Activated gamma-delta T cell treated with Interleukin-2 at 50 U/mL for 16 hours (primary cell): ENCODE results near the gene CEP295NL.
"Not testable (repeated sequence)": the region's sequence is repeated elsewhere in the genome, so short reads cannot be mapped to it uniquely, and the experiment has no call there.

Source experiments
- DNase-seq: peaks from one replicate; pipeline ENCODE4 v3.0.0-alpha.2; 2020

Gene CEP295NL

DNA sequence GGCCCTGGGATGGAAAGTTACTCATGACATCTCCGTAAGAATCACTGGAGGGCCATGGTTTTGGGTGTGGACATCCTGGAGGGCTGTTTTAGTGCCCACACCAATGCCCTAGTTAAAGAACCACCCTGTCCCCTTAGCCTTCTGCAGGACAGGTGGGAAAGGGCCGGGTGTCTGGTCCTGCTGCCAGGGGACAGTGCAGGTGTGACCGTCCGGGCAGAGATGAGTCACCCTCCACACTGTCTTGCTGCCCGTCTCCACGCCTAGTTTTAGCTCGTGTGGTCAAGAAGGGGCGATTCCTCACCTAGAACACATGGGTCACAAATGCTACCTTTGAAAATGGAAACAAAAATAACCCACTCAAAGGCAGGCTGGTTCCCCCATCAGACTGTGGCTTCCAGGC, 17.0 kb downstream of the CEP295NL start:
- DNase-seq = no peak

DNA sequence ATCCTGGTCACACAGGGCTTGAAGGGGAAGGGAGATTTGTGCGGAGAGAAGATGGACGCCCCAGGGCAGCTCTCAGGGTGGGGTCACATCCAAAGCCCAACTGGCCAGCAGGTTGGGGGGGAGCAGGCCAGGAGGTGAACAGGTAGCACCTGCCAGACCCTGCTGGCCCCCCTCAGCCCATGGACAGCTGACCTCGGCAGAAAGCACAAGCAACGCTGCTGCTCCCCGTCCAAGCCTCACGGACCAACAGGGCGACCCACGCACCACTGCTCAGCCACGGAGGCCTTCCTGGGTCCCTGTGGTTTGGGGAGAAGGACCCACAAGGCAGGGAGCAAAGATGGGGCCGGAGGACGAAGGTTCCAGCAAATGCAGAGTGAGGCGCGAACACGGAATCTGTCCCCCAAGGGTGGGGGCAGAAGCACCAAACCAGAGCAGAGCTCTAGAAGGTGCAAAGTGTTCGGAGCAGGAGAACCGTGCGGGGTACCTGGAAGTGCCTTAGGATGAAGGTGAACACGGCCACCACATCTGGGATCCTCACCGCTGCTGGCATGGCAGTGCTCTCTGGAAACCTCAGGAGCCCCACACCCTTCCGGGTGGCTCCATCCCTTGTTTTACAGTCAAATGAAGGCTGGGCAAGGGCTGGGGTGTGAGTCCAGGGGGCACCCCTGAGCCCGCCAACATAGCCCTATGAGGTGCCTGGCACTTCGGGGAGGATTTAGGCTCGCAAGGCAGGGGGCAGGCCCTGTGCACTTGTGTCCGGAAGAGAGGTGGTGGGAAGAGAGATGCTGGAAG, 17.9 kb downstream of the CEP295NL start:
- DNase-seq = no peak

DNA sequence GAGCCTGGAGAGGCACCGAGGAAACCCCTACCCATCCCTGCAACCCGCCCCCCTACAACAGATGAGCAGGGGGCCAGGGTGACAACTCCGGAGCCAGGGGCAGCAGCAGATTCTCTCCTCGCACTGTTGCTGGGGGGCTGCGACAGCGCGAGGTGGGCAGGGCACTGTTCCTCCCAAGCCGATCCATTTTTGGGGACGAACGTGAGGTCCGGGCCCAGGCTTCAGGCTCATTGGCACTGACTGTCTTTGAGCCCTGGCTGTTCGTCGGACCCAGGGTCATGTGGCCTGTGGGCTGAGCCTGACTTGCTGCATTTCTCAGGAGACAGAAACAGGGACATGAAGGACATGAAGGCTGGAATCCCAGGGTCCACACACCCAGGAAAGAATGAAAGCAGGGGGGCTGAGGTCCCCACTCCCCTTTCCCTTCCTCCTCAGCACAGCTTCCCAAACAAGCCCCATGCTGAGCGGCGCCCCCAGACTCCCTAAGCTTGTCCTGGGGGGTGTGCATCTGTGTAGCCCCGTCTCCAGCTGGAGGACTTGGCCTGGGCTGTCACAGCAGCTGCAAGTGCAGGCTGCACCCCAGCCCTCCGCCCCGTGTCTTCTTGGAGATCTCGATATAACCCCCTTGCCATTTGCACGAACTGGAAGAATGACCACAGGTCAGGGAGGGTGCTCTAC, 18.7 kb downstream of the CEP295NL start:
- DNase-seq = no peak

DNA sequence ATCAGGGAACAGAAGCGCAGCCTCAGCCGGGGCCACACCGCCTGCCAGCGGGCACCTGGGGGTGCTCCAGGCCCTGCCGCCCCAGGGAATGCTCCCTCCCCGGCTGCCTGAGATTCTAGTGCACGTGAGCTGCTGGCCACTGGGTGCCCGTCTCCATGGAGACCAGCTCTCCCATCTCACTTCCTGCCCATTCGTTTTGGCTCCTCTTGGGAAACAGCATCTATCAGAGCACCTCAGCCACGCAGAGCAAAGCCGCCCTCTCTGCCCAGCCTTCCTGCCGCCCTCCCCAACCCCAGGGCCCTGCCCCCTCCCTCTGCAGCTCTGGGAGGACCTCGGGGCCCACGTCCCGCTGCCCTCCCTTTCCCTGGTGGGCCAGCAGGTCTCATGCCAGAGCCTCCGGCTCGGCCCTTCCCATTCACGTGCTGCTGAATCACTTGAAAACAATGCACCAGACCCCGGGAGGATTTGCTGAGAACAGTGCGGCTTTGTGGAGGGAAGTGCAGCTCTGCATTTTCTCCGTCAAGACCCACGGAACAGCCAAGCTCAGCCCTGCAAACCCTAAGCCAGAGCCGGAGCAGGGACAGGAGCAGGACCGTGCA, 19.4 kb downstream of the CEP295NL start:
- DNase-seq = no peak

DNA sequence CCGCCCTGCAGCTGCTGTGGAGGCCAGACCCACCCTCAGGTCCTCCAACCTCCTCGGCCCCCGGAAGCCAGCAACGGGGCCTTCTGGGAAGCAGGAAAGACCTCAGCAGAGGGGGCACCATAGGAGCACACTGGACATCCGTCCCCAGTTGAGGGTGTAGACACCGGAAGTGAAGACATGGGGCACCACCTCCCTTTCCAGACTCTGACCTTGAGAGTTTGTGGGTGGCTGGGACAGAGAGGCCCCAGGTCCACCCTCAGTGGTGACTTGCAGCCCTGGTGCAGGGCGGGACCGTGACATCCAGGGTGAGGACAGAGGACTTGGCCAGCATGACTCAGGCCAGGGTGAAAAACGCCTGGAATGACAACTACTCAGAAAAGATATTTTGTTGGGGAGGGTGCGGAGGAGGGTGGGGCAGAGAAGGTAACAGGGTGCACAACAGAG, 19.9 kb downstream of the CEP295NL start:
- DNase-seq = no peak

DNA sequence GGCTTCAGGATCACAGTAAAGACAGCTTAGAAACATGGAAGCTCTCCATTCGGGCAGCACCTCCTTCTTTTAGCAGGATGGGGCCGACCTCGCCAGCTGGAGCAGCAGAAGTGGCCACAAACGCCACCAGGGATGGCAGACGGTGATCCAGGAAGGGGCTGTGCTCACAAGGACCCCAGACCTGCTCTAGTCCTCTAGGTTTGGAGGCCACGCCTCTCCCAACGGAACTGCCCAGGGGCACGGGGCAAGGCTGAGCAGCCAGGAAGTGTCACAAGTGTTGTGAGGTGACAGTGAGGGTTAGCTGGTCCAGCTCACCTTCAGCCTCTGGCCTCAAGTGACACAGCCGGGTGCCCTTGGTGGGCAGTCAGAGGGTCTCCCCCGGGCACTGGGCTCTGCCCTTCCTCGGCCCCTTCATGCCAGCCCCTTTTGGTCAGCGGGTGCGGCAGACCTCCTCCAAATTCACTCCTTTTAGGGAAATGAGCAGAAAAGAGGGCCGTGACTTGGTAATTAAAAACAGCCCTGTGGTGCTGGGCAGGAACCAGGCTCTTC, 20.4 kb downstream of the CEP295NL start:
- DNase-seq = no peak

DNA sequence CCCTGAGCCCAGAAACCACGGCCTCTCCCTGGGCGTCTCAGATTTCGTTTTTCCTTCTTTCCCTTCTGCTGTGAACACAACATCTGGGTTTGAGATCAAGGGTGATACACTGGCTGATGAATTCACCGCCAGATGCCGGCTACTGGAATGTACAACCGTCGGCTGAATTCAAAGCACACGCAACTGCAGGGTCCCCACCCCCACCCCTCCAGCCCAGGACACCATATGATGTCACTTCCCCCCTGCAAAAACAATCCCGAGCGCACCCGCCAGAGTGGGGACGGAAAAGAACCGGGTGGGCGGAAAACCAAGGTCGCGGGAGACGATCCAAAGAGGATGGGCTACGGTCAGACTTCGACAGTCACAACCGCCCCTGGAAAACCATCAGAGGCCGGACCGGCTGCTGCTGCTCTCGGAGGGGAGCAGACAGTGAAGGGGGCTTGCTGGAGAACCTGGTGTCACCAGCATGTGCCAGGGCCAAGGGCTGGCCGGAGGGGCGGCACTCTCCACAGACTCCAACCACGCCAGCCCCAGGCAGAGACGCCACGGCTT, 23.3 kb downstream of the CEP295NL start:
- no peak for DNase-seq

DNA sequence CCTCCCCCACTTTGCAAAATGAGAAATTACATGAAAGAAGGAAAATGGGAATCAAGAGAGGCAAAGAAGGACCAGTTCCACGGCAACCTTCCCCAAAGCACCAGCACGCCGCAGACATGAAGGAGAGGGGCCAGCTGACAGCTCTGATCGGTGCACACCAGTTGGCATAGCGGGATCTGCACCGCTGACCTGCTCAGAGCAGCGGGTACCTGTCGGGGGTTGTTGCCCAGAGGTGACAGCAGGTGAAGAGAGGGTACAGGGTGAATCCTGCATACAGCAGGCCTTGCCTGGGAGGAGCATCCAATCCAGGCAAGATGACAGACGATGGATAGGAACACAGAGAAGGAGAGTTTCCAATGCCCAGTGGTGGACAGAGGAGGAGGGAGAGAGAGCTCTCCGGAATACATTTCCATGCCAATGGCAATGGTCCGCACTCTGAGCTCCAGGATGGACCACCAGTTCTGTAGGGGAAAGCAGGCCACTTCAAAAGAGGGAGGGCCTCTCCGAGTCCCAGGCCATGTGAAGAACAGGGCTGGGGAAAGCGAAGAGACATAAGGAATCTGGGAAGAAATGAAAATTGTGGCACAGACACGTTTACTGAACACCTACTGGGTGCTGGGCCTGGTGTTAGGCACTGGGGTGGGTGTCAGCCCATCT, 24.0 kb downstream of the CEP295NL start:
- DNase-seq = no peak

DNA sequence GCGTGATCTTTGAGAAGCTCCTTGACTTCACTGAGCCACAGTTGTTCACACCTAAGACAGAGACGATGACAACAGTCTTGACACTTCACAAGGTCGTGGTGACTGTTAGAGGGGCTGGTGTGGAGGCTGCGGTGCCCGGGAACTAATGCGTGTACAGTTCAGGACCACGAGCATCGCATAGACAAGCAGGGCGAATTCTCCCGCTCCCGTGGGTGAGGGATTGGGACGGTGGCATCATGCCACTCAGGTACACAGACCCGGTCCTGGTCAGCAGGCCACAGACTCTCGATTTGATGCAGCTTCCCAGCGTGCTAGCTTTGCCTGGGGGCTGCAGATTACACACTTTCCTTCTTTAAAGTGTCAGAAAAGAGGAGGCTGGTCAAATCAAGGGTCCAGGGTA, 24.7 kb downstream of the CEP295NL start:
- no peak for DNase-seq

DNA sequence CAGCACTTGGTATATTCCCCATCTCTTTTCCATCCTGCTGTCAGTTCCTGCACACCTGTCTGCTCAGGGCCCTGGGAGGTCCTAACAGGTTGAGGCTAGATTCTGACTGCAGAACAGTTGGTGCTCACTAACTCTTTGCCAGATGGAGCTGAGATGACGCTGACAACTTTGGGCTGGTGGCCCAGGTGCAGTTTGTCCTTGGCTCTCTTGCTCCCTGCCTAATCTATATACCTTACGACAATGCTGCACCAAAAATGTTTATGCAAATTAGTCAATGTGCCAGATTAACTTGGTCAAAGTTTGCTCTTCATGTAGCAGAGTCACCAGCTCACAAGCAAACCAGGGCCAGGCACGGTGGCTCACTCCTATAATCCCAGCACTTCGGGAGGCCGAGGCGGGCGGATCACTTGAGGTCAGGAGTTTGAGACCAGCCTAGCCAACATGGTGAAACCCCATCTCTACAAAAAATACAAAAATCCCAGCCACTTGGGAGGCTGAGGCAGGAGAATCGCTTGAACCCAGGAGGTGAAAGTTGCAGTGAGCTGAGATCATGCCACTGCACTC, 26.0 kb downstream of the CEP295NL start:
- DNase-seq = not testable (repeated sequence)

DNA sequence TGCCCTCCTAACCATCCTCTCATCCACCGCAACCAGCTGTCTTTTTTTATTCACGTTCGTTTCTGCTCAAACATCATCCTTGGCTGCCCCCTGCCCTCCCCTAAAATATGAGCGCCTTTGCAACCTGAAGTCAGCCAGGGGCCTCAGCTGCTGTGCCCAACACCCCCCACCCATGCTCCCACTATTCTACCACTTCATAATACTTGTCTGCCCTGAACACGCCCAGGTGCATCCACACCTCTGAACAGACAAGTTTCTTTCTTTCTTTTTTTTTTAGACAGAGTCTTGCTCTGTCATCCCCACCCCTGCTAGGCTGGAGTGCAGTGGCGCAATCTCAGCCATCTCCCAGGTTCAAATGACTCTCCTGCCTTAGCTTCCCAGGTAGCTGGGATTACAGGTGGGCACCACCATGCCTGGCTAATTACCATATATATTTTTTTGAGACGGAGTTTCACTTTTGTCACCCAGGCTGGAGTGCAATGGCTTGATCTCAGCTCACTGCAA, 26.9 kb downstream of the CEP295NL start:
- DNase-seq = no peak

DNA sequence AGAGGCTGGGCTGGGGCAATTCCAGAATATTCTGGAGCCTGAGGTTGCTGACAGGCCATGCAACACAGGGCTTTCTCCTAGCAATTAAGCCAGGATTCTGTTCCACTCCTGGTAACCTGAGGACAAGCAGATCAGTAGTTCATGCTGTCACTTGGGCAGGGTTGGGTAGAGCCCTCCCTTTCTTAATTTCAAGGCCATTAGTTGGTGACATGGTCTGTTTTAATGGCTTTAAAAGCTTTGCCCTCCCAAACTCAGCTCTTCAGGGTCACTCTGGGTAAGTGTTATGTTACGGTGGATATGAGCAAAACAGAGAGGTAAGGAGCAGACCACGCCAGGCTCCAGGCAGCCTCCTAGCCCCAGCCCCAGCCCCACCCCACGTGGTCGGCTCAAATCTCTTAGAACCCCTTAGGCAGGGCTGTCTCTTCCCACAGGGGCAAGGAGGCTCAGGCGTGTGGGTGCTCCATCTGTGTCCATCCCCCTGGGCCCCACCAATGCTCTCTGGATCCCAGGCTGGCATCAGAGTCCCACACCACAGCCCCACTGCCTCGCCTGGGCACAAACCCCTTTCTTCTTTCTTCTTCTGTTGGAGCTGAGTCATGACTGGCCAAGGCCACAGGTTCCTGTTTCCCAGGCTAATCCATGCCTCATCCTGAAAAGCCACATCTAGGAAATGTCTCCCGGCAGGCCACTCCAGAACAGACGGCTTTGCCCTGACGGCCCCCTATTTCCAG, 27.5 kb downstream of the CEP295NL start:
- DNase-seq = no peak

DNA sequence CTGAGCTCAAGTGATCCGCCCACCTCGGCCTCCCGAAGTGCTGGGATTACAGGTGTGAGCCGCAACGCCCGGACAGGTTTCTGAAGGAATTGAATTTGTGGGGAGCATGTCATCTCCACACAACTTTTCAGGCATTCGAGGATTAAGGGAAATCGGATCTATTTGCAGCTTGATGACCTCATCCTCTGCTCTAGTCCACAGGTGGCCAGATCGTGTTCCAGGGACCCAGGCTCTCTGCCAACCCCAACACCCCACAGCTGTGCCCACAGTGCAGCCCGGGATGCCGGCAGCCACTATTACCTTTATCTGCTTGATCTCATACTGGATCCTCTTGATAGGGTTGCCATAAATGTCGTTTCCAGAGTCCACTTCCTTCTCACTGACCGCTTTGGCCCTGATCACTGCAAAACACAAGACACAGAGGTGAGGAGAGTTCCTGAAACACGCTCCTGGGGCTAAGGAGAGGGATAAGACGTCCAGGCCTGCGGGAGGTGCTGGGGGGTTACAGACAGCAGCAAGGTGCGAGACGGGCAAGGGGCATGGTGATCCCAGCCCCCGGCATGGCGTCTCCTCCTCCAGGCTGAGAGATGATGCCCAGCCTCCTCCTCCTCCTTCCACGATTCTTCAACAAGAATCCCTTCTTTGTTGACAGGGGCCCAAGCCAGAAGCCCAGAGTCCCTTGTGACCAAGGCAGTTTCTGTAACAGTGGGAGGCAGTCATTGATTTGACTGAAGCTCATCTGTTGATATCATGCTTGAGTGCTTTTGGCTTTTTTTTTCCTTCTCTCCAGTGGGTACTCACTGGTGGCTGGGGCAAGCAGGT, 29.3 kb downstream of the CEP295NL start:
- DNase-seq = no peak

DNA sequence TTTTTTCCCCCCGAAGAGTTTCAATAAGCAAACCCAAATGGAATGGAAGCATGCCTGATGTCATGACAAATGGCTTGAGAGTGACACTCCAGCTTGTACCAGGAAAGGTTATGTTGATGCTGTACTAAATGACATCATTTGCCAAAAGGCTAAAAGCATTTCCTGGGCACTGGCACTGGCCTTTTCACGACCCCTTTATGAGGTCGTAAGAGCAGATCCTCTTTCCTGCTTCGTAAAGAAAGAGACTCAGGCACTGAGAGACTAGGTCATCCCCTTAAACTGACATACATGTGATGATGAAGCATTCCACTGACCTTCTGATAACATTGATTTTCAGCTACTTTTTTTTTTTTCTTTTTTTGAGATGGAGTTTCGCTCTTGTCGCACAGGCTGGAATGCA, 30.5 kb downstream of the CEP295NL start:
- no peak for DNase-seq

DNA sequence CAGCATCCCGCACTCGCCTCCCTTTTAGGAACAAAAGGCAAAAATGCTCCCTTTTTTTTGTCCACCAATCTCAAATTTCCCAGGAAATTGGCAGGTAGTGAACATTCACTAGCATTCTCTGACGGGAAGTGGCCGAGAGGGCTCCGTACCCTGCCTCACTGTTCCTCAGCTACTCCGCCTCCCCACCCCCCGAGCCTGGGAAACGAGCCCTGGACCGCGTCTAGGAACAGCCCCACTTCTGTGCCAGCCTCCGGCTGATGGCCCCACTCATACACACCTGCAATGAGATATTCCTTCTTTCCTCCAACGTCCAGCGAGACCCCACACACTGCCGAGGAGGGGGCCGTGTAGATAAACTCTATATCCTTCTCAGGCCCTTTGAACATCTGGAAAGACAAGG, 32.4 kb downstream of the CEP295NL start:
- DNase-seq = no peak

DNA sequence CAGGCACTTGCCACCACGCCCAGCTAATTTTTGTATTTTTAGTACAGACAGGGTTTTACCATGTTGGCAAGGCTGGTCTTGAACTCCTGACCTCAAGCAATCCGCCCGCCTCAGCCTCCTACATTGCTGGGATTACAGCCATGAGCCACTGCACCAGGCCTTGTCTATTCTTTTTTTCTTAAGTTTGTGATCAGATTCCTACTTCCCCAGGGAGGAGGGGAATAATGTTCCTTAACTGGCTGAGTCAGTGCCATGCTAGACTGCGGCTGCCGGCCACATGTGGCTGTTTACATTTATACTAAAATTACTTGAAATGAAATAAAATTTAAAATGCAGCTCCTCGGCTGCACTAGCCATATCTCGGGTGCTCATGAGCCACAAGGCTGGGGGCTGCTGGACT, 34.6 kb downstream of the CEP295NL start:
- no peak for DNase-seq

DNA sequence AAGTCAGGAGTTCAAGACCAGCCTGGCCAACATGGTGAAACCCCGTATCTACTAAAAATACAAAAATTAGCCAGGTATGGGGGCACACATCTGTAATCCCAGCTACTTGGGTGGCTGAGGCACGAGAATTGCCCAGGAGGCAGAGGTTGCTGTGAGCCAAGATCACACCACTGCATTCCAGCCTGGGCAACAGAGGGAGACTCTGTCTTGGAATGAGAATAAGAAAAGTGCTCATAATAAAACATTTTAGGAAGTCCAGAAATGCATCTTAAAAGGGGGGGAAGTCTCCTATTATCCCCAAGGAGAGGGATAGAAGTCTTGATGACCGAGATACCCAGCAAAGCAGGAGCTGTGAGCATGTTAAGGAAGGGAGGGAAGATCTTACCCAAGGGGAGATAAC, 36.0 kb downstream of the CEP295NL start:
- not testable (repeated sequence) for DNase-seq

DNA sequence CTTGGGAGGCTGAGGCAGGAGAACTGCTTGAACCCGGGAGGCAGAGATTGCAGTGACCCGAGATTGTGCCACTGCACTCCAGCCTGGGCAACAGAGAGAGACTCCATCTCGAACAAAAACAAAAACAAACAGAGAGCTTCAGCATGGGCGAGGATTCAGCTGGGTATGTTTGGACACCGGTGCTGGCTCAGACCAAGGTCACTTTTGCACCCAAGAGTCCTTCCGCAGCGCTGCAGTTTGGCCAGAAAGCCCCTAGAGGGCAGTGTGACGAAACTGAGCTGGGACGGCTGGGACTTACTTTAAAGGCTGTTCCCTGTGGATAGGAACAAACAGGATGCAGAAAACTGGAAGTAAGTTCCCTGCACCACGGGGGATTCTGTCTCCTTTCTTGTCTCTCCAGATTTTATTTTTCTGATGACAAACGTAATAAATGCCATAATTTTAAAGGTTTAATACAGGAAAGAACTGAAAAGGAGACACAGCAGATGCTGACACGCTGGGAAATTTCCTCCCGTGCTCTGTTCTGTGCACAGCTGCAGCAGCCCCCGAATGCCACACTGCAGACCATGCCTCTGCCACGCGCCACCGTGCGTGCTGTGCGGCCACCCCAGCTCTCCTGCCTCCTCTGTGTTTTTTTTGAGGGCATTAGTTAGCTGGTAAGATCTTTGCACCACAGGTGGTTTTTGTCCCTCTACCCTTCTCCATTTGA, 37.2 kb downstream of the CEP295NL start:
- DNase-seq = peak; percentile 64

DNA sequence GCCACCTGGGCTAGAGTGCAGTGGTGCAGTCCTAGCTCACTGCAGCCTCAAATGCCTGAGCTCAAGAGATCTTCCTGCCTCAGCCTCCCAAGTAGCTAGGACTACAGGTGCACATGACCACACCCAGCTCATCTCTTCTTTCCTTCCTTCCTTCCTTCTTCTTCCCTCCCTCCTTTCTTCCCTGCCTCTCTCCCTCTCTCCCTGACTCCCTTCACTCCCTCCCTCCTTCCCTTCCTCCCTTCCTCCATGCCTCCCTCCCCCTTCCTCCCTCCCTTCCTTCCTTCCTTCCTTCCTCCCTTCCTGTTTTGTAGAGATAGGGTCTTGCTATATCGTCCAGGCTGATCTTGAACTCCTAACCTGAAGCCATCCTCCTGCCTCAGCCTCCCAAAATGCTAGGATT, 38.9 kb downstream of the CEP295NL start:
- DNase-seq = no peak
